GM15510 (cell line): ENCODE measurements around the gene TSHZ2.

Experiments used
- POLR2A ChIP-seq: IDR thresholded peaks from 3 replicates; pipeline ENCODE4 v1.6.1; 2011; ENCODE audit warnings: borderline replicate concordance; ENCODE audit not compliant: insufficient read length; ENCODE audit errors: extremely low read depth

The TSHZ2 gene

GRCh38 chr20:53001498-53002301 lies 29.5 kb downstream of the TSHZ2 start:
- TF ChIP-seq POLR2A: no peak

GRCh38 chr20:53002786-53003185 lies 30.6 kb downstream of the TSHZ2 start:
- TF ChIP-seq POLR2A: no peak

GRCh38 chr20:53003420-53004154 lies 31.4 kb downstream of the TSHZ2 start:
- no peak for TF ChIP-seq POLR2A

- TF ChIP-seq POLR2A: no peak
Measured at GRCh38 chr20:53004267-53004813, 32.2 kb downstream of the TSHZ2 start.

GRCh38 chr20:53009979-53010735 lies 38.0 kb downstream of the TSHZ2 start:
- no peak for TF ChIP-seq POLR2A

- no peak for TF ChIP-seq POLR2A
Measured at GRCh38 chr20:53011640-53012039, 39.5 kb downstream of the TSHZ2 start.

- no peak for TF ChIP-seq POLR2A
Measured at GRCh38 chr20:53013183-53013582, 41.0 kb downstream of the TSHZ2 start.

GRCh38 chr20:53013847-53014246 lies 41.7 kb downstream of the TSHZ2 start:
- TF ChIP-seq POLR2A: no peak

- TF ChIP-seq POLR2A: no peak
Measured at GRCh38 chr20:53016071-53016470, 43.9 kb downstream of the TSHZ2 start.

GRCh38 chr20:53016534-53017042 lies 44.4 kb downstream of the TSHZ2 start:
- no peak for TF ChIP-seq POLR2A

GRCh38 chr20:53017206-53017605 lies 45.0 kb downstream of the TSHZ2 start:
- TF ChIP-seq POLR2A: no peak

GRCh38 chr20:53019464-53019863 lies 47.3 kb downstream of the TSHZ2 start:
- TF ChIP-seq POLR2A: no peak

- TF ChIP-seq POLR2A: no peak
Measured at GRCh38 chr20:53020376-53020775, 48.2 kb downstream of the TSHZ2 start.

- no peak for TF ChIP-seq POLR2A
Measured at GRCh38 chr20:53020834-53021233, 48.7 kb downstream of the TSHZ2 start.

- TF ChIP-seq POLR2A: no peak
Measured at GRCh38 chr20:53021934-53022333, 49.8 kb downstream of the TSHZ2 start.
